ENCODE measurements around the gene ANKRD52. TPM values are rescaled to one million over a fixed set of nuclear protein-coding genes. Genes with fewer than 3 reads are reported as not detected.

The ANKRD52 gene
- polyA plus RNA-seq, 1 experiment = 26.8 TPM

DNA sequence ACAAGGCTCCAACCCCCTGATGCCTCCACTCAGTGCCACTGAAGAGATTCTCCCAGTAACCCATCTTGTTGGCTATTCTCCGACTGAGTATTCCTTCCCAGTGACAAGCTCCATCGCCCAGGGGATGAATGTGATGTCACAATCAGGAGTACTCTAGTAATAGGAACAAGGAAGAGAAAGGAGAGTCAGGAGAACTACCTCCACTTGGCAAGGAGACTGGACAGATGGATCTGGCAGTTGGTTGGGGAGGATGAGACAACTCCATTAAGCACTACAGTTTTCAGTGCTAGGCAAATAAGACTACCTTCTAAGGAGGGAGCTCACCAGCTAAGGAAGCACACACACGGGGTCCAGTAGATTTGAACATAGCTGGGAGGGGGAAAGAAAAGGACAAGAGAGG lies 41.7 kb downstream of the ANKRD52 start:
- no peak for DNase-seq (ENCODE audit: low read depth)
- ChIA-PET POLR2A (no interaction called here), CTCF (interaction anchor here (1.0 to 1.7 kb wide), 3 partner anchors 10 to 27 kb away, joined by 5 to 14 read pairs (median 6); partner anchors contain the start of gene SMARCC2)
- no peak overlapping the region for H3K4me3 ChIP-seq (ENCODE audit: low read depth, low read length)
- no peaks in the 10 kb centered on the region for H3K27me3 ChIP-seq (ENCODE audit: control insufficient read depth, insufficient read depth, low read length)
- H3K36me3 ChIP-seq (ENCODE audit: control insufficient read depth, insufficient read depth, low read length) = peaks cover 29% of the 10 kb centered on the region
- TF ChIP-seq CTCF (IDR thresholded peaks at IDR 0.05; ENCODE audit: insufficient read depth, low read depth, low read length) = no peak

DNA sequence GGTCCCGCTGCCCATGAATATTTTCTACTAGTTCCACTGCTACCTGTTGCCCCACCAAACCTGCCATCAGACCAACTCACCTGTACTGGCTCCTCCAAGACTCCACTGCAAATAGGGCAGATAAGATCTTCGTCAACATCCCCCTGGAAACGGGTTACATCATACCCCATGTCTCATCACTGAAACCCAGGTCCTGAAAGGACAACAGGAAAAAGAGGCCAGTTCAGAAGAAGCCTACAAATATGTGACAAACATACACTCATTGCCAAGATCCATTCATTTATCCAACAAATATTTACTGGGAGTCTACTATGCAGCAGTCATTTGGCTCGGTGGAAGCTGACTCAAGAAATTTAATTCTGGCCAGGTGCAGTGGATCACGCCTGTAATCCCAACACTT lies 44.3 kb downstream of the ANKRD52 start:
- no peak for TF ChIP-seq CTCF (IDR thresholded peaks at IDR 0.05; ENCODE audit: insufficient read depth, low read depth, low read length)
- Histone ChIP-seq H3K4me3 (ENCODE audit: low read depth, low read length) (no peak overlapping the region), H3K27me3 (ENCODE audit: control insufficient read depth, insufficient read depth, low read length) (no peaks in the 10 kb centered on the region), H3K36me3 (ENCODE audit: control insufficient read depth, insufficient read depth, low read length) (peaks cover 39% of the 10 kb centered on the region)
- ChIA-PET CTCF (no interaction called here), POLR2A (no interaction called here)
- DNase-seq (ENCODE audit: low read depth) = no peak

- no peak for TF ChIP-seq CTCF (IDR thresholded peaks at IDR 0.05; ENCODE audit: insufficient read depth, low read depth, low read length)
- POLR2A ChIA-PET = no interaction called here
- Histone ChIP-seq H3K36me3 (ENCODE audit: control insufficient read depth, insufficient read depth, low read length) (peaks cover 45% of the 10 kb centered on the region), H3K4me3 (ENCODE audit: low read depth, low read length) (no peak overlapping the region), H3K27me3 (ENCODE audit: control insufficient read depth, insufficient read depth, low read length) (no peaks in the 10 kb centered on the region)
- DNase-seq (ENCODE audit: low read depth) = no peak
- CTCF ChIA-PET = interaction anchor here (1.3 to 2.3 kb wide), 2 partner anchors 9 to 22 kb away, joined by 3 to 9 read pairs; partner anchors contain the start of gene RNF41
Measured at GRCh38 chr12:56212361-56212760, 45.8 kb downstream of the ANKRD52 start.

GRCh38 chr12:56208006-56208405 lies 50.2 kb downstream of the ANKRD52 start:
- peaks cover 48% of the 10 kb centered on the region for H3K36me3 ChIP-seq (ENCODE audit: control insufficient read depth, insufficient read depth, low read length)
- no peak overlapping the region for H3K4me3 ChIP-seq (ENCODE audit: low read depth, low read length)
- DNase-seq (ENCODE audit: low read depth) = no peak
- ChIA-PET CTCF (interaction anchor here (1.0 to 5.4 kb wide), 9 partner anchors 8 to 93 kb away, joined by 3 to 35 read pairs (median 6); partner anchors contain the start of genes ANKRD52, RNF41 and SMARCC2), POLR2A (no interaction called here)
- H3K27me3 ChIP-seq (ENCODE audit: control insufficient read depth, insufficient read depth, low read length) = no peaks in the 10 kb centered on the region
- no peak for TF ChIP-seq CTCF (IDR thresholded peaks at IDR 0.05; ENCODE audit: insufficient read depth, low read depth, low read length)

GRCh38 chr12:56206452-56207166 lies 51.6 kb downstream of the ANKRD52 start:
- DNase-seq (ENCODE audit: low read depth) = no peak
- ChIA-PET POLR2A (no interaction called here), CTCF (interaction anchor here (0.6 to 5.4 kb wide), 10 partner anchors 8 to 258 kb away, joined by 4 to 35 read pairs (median 8); partner anchors contain the start of genes ANKRD52, RNF41, SMARCC2 and ZC3H10)
- no peaks in the 10 kb centered on the region for H3K27me3 ChIP-seq (ENCODE audit: control insufficient read depth, insufficient read depth, low read length)
- H3K36me3 ChIP-seq (ENCODE audit: control insufficient read depth, insufficient read depth, low read length) = peaks cover 39% of the 10 kb centered on the region
- H3K4me3 ChIP-seq (ENCODE audit: low read depth, low read length) = no peak overlapping the region
- TF ChIP-seq CTCF (IDR thresholded peaks at IDR 0.05; ENCODE audit: insufficient read depth, low read depth, low read length) = peak; percentile 64

Measured in BJ (cell line).